Left forelimb (tissue), 1 donor: Measurements from ENCODE around the gene RIMS1.
"Not testable (repeated sequence)": the region's sequence is repeated elsewhere in the genome, so short reads cannot be mapped to it uniquely, and the experiment has no call there.

Experiments
- DNase-seq: peaks from one replicate; pipeline ENCODE4 v3.0.0-alpha.2; 2018; ENCODE audit warnings: low spot score

Gene RIMS1

GRCh38 chr6:72328775-72329174 is 442.4 kb downstream of the RIMS1 start:
- DNase-seq = no peak

- not testable (repeated sequence) for DNase-seq
Observed at GRCh38 chr6:72335203-72335602, 448.9 kb downstream of the RIMS1 start.

DNA sequence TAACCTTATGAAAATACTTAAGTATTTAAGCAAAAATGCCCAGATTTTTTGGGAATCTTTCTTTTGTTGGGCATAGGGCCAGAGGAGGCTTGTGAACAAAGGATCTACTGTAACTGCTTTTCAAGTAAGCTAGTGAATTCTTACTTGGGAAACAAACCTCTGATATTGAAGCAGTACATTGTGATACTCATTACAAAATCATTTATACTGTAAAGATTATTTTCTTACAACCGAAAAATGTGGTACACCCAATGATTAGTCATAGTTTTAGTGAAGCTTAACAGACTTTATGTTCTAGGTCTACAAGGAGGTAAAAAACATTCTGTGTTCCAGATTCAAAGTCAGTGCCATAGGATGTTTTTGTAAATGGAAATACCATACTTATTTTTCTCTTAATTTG is 462.6 kb downstream of the RIMS1 start:
- DNase-seq = no peak

GRCh38 chr6:72350296-72350881 is 464.0 kb downstream of the RIMS1 start:
- DNase-seq = no peak

DNA sequence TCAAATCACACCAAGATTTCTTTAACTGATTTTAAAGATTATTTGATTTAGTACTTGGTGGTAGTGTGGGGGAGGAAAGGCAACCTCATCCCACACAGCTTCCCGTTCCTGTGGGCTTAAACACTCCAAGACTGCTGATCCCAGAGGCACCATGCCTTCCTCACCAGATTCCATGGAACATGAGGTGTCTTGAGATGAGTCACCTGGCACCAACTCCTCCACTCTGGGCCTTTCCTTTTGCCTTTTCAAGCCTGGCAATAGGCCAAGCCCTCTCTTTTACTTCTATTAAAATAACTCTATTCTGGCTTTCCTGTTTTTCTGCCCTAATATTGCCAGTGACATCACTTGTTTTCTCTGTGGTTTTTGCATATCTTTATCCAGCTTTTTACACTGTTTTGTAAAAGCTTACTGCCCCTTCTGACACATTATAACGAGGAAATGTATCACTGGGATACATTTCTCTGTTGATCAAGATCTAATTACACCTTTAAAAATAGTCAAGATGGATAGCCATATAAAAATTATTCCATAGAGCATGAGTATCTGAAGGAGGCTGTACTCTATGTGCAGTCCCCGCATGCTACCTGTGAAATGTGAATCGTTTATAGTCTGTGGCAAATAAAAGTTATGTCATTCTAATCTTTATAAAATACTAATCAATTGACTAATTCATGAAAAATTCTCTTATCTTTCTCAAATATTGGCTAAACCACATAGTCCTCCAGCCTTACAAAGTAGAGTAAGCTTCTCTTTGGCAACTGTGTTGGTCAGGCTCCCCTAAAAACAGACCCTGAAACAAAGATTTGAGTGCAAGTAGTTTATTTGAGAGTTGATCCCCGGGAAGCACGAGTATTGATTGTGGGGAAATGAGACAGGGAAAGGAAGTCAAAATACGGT is 477.7 kb downstream of the RIMS1 start:
- no peak for DNase-seq

- DNase-seq = no peak
Observed at GRCh38 chr6:72365773-72366172, 479.4 kb downstream of the RIMS1 start.

DNA sequence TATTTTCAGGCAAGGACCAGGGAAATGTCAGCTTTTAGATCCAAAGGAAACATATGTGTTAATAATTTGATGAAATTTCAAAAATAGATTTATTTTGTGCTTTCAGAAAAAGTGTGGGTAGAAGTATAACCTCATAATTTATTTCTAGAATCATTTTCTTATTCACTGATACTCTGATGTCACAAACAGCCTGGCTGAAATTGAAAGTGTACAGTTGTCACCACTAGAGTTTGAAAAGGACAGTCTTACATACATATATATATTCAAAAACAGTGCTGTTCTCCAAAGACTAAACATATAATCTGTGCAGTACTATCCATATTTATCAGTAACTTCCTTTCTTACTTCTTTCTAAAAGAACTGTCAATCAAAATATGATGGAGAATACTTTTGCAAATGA is 481.1 kb downstream of the RIMS1 start:
- DNase-seq = no peak

GRCh38 chr6:72371473-72371872 is 485.1 kb downstream of the RIMS1 start:
- no peak for DNase-seq

DNA sequence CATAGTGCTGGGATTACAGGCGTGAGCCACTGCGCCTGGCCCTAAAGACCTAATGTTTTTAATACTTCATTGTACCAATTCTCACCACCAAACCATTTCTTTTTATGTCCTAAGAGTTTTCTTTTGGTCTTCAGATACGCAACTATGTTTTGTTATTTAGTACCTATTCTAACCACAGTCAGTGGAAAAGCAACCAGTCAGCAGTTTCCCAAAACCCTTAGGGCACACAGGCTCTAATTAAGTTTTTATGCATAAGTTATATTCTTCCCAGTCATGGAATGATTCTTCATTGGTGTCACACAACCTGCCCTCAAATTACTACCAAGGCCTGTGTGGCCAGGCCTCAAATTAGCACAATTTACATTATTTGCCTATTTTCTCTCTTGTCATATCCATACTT is 487.8 kb downstream of the RIMS1 start:
- DNase-seq = no peak

DNA sequence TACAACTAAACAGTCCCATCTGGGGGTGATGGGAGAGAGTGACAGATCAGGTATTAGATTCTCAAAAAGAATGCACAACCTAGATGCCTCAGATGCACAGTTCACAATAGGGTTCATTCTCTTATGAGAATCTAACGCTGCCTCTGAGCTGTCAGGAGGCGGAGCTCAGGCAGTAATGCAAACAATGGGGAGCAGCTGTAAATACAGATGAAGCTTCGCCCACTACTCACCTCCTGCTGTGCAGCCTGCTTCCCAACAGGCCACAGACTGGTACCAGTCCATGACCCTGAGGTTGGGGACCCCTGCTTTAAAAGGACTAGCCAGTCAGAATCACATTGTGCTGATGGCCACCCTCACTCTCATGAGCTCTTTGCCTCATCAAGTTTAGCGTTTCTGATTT is 488.5 kb downstream of the RIMS1 start:
- DNase-seq = no peak

DNA sequence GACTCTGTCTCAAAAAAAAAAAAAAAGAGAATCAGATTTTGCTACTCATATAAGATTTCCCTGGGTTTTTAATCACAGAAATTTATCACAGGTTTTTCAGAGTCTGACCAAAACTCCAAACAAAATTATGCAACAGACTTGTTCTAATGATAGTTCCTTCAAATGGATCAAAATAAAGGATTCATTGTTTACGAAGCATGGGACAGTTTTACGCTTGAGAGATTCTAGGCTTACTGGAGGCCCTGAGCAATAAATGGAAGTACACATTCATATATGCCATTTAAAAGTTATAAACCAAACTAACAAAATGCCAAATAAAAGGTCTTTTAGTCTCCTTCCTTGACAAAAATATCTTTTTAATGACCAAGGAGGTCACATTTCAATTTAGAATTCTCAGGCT is 490.4 kb downstream of the RIMS1 start:
- no peak for DNase-seq

DNA sequence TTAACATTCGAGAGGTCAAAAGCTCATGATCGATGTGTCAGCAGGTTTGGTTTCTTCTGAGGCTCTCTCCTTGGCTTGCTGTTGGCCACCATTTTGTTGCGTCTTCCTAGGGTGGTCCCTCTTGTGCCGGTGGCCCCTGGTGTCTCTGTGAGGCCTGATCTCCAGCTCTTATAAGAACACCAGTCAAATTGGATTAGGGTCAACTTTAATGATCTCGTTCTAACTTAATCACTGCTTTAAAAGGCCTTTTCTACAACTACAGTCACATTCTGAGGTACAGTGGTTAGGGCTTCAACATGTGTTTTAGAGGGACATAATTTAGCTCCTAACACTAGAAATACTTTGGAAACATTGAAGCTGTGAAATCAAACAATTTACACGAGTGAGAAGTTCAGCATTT is 494.7 kb downstream of the RIMS1 start:
- no peak for DNase-seq

GRCh38 chr6:72382602-72383529 is 496.5 kb downstream of the RIMS1 start:
- no peak for DNase-seq

DNA sequence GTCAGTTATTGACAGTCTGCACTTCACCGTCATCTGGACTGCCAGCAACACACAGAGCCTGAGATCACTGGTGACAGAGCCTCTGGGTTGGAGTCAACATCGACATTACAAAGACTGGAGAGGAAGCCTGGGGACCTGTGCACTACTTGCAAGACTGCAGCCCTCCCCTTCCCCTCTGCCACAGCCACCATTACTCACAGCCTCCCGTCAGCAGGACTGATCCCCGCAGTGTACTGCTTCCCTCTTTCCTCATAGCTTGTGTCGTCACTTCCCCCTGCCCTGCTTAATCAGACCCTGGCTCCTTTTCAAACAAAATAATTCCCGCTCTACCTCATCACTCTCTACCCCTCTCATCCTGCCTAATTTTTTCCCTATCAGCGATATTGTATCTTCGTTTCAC is 500.0 kb downstream of the RIMS1 start:
- no peak for DNase-seq

DNA sequence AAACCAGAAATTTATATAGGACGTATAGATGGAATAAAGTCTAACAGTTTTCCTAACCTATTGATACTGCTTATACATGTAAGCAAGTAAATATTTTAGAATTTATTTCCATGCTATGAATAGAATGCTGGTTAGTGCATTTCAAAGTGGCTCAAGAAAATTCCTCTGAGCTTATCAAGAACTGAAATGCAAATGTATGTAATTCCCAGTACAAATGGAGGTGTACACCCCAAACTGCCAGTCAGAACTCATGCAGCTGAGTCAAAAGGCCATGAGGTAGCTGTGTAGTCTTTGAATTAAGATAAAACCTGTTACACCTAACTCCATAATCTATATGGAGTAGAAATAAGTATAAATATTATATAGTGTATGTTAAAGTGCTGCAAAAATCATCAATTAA is 503.3 kb downstream of the RIMS1 start:
- no peak for DNase-seq

- DNase-seq = no peak
Observed at GRCh38 chr6:72390548-72390947, 504.2 kb downstream of the RIMS1 start.

GRCh38 chr6:72401865-72402264 is 515.5 kb downstream of the RIMS1 start:
- no peak for DNase-seq

DNA sequence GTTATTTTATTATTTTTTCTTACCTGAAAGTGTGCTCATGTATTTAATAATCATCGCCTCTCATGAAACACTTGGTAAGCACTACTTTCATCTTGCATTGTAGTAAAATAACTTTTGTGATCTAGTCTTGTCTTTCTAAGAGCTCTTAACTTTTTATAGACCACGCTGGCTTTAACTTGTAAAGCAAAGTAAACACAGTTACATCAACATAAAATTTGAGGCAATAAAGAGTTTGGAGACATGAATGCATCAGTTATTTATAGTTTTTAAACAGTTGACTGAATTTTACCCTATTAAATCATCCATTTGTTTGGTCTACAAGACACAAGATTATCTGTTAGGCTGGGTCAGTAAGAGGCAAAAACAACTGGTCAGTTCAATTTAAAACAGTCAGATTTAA is 517.1 kb downstream of the RIMS1 start:
- no peak for DNase-seq

GRCh38 chr6:72406517-72406916 is 520.2 kb downstream of the RIMS1 start:
- no peak for DNase-seq

GRCh38 chr6:72410769-72411168 is 524.4 kb downstream of the RIMS1 start:
- DNase-seq = no peak

- peak; percentile 86 for DNase-seq
Observed at GRCh38 chr6:72411872-72412708, 525.7 kb downstream of the RIMS1 start.

DNA sequence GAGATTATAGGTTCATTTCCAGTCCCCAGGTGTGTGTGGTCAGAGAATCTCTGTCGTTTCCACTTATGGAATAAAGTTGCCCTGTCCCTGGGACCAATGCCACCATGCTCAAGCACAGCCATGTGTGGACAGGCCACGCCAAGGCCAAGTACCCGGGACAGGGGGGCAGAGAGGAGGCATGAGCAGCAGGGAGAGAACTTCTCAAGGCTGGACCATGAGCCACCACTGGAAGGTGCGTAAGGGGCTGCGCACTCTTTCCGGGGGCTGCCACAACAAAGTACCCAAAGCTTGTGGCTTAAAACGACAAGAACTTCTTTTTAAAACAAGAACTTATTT is 526.3 kb downstream of the RIMS1 start:
- no peak for DNase-seq
